ENCODE results near the gene IFNB1. TPM values are rescaled to one million over a fixed set of nuclear protein-coding genes. Genes with fewer than 3 reads are reported as not detected.
A peak's percentile ranks its signal among the peaks of the same experiment; 100 is the strongest.

The IFNB1 gene
- total RNA-seq, 4 donors from 2014 or later: not detected

GRCh38 chr9:21043841-21044240, 33.9 kb downstream of the IFNB1 start:
- no peaks in the 10 kb centered on the region for H3K9me3 ChIP-seq
- H3K36me3 ChIP-seq: no peaks in the 10 kb centered on the region
- no peaks in the 10 kb centered on the region for H3K4me1 ChIP-seq
- H3K27me3 ChIP-seq: no peaks in the 10 kb centered on the region
- no peak for DNase-seq (ENCODE audit: extremely low spot score)
- no peak overlapping the region for H3K4me3 ChIP-seq
- WGBS: 88% methylated on average over 3 of the region's 3 CpGs
- TF ChIP-seq CTCF (IDR thresholded peaks at IDR 0.05) (no peak), POLR2A (IDR thresholded peaks at IDR 0.05; ENCODE audit: low read depth) (no peak), EP300 (IDR thresholded peaks at IDR 0.05) (no peak), POLR2AphosphoS5 (IDR thresholded peaks at IDR 0.05) (no peak)
- intact Hi-C loops (cut with DNase I): no loop called here
- no peak overlapping the region for H3K27ac ChIP-seq (replicated peaks in 1 of 4)

GRCh38 chr9:21042466-21042865, 35.3 kb downstream of the IFNB1 start:
- WGBS: 95% methylated on average over 4 of the region's 4 CpGs
- no peak overlapping the region for H3K27ac ChIP-seq (replicated peaks in 1 of 4)
- H3K4me1 ChIP-seq: no peaks in the 10 kb centered on the region
- intact Hi-C loops (cut with DNase I): no loop called here
- H3K4me3 ChIP-seq: no peak overlapping the region
- TF ChIP-seq EP300 (IDR thresholded peaks at IDR 0.05): no peak
- no peak for TF ChIP-seq POLR2AphosphoS5 (IDR thresholded peaks at IDR 0.05)
- TF ChIP-seq CTCF (IDR thresholded peaks at IDR 0.05): no peak
- no peak for TF ChIP-seq POLR2A (IDR thresholded peaks at IDR 0.05; ENCODE audit: low read depth)
- H3K36me3 ChIP-seq: no peaks in the 10 kb centered on the region
- no peaks in the 10 kb centered on the region for H3K27me3 ChIP-seq
- no peaks in the 10 kb centered on the region for H3K9me3 ChIP-seq
- DNase-seq (ENCODE audit: extremely low spot score): no peak

- intact Hi-C loops (cut with DNase I): no loop called here
- Histone ChIP-seq H3K27ac (replicated peaks in 1 of 4) (no peak overlapping the region), H3K27me3 (no peaks in the 10 kb centered on the region), H3K4me3 (no peak overlapping the region), H3K36me3 (no peaks in the 10 kb centered on the region), H3K9me3 (no peaks in the 10 kb centered on the region), H3K4me1 (no peaks in the 10 kb centered on the region)
- no peak for DNase-seq (ENCODE audit: extremely low spot score)
- WGBS: 88% methylated on average over 1 of the region's 1 CpG
- no peak for TF ChIP-seq POLR2AphosphoS5 (IDR thresholded peaks at IDR 0.05)
- no peak for TF ChIP-seq CTCF (IDR thresholded peaks at IDR 0.05)
- no peak for TF ChIP-seq EP300 (IDR thresholded peaks at IDR 0.05)
- no peak for TF ChIP-seq POLR2A (IDR thresholded peaks at IDR 0.05; ENCODE audit: low read depth)
Measured at GRCh38 chr9:21039302-21039701, 38.4 kb downstream of the IFNB1 start.

- intact Hi-C loops (cut with DNase I): no loop called here
- TF ChIP-seq POLR2A (IDR thresholded peaks at IDR 0.05; ENCODE audit: low read depth) (no peak), CTCF (IDR thresholded peaks at IDR 0.05) (no peak), EP300 (IDR thresholded peaks at IDR 0.05) (no peak), POLR2AphosphoS5 (IDR thresholded peaks at IDR 0.05) (no peak)
- WGBS: 98% methylated on average over 2 of the region's 2 CpGs
Measured at GRCh38 chr9:21037278-21037677, 40.5 kb downstream of the IFNB1 start.

GRCh38 chr9:21031808-21032183, 45.9 kb downstream of the IFNB1 start:
- Histone ChIP-seq H3K4me3 (peak overlapping the region; percentile 73 to 78 (median 74)), H3K27ac (replicated peaks in 1 of 4) (peak overlapping the region; percentile 88 to 92 (median 91)), H3K36me3 (no peaks in the 10 kb centered on the region), H3K4me1 (peaks cover 11 to 49% (median 41%) of the 10 kb centered on the region in 4 donors), H3K9me3 (no peaks in the 10 kb centered on the region), H3K27me3 (no peaks in the 10 kb centered on the region)
- 60% methylated on average over 11 of the region's 22 CpGs for WGBS
- intact Hi-C loops (cut with DNase I): no loop called here
- no peak for TF ChIP-seq CTCF (IDR thresholded peaks at IDR 0.05)
- no peak for TF ChIP-seq POLR2AphosphoS5 (IDR thresholded peaks at IDR 0.05)
- TF ChIP-seq EP300 (IDR thresholded peaks at IDR 0.05): no peak
- no peak for TF ChIP-seq POLR2A (IDR thresholded peaks at IDR 0.05; ENCODE audit: low read depth)
- no peak for DNase-seq (ENCODE audit: extremely low spot score)

More at GRCh38 chr9:21037278-21037677, 40.5 kb downstream of the IFNB1 start:
- Histone ChIP-seq H3K4me3 (no peak overlapping the region), H3K4me1 (peaks cover 0 to under 1% (median 0%) of the 10 kb centered on the region in 4 donors), H3K27ac (replicated peaks in 1 of 4) (no peak overlapping the region), H3K27me3 (no peaks in the 10 kb centered on the region), H3K36me3 (no peaks in the 10 kb centered on the region), H3K9me3 (no peaks in the 10 kb centered on the region)
- DNase-seq (ENCODE audit: extremely low spot score): no peak

Measured in esophagus muscularis mucosa (tissue), 4 donors.